ENCODE results near the gene SRGAP2C.
"Not testable (repeated sequence)": the region's sequence is repeated elsewhere in the genome, so short reads cannot be mapped to it uniquely, and the experiment has no call there.

- not testable (repeated sequence) for TF ChIP-seq CTCF (IDR thresholded peaks at IDR 0.05; ENCODE audit: poor library complexity, severe bottlenecking); REST (IDR thresholded peaks at IDR 0.05; ENCODE audit: borderline replicate concordance); EP300 (conservative IDR thresholded peaks at IDR 0.05; ENCODE audit: poor library complexity, severe bottlenecking)
Observed at GRCh38 chr1:121396335-121397081, 211.7 kb downstream of the SRGAP2C start.

Measured in neural cell (in vitro differentiated cells).